ENCODE results near the gene PPEF1.
"Not testable (repeated sequence)": the region's sequence is repeated elsewhere in the genome, so short reads cannot be mapped to it uniquely, and the experiment has no call there.

The PPEF1 gene

GRCh38 chrX:18702362-18703195 lies 4.9 kb upstream of the PPEF1 start:
- DNase-seq: no peak

GRCh38 chrX:18709833-18710232 lies 2.4 kb downstream of the PPEF1 start:
- DNase-seq: no peak

- no peak for DNase-seq
Observed at GRCh38 chrX:18714910-18715309, 7.5 kb downstream of the PPEF1 start.

- no peak for DNase-seq
Observed at GRCh38 chrX:18719852-18720251, 12.4 kb downstream of the PPEF1 start.

GRCh38 chrX:18721683-18722499 lies 14.4 kb downstream of the PPEF1 start:
- DNase-seq: no peak

- no peak for DNase-seq
Observed at GRCh38 chrX:18722500-18723071, 15.1 kb downstream of the PPEF1 start.

- no peak for DNase-seq
Observed at GRCh38 chrX:18725310-18725943, 18.0 kb downstream of the PPEF1 start.

- no peak for DNase-seq
Observed at GRCh38 chrX:18733287-18733686, 25.8 kb downstream of the PPEF1 start.

GRCh38 chrX:18739609-18740008 lies 32.2 kb downstream of the PPEF1 start:
- DNase-seq: not testable (repeated sequence)

- DNase-seq: no peak
Observed at GRCh38 chrX:18748499-18748898, 41.1 kb downstream of the PPEF1 start.

- DNase-seq: no peak
Observed at GRCh38 chrX:18753631-18754030, 46.2 kb downstream of the PPEF1 start.

- no peak for DNase-seq
Observed at GRCh38 chrX:18755651-18756050, 48.2 kb downstream of the PPEF1 start.

GRCh38 chrX:18757956-18758932 lies 50.8 kb downstream of the PPEF1 start:
- no peak for DNase-seq

GRCh38 chrX:18761750-18762149 lies 54.3 kb downstream of the PPEF1 start:
- DNase-seq: no peak

- DNase-seq: not testable (repeated sequence)
Observed at GRCh38 chrX:18763106-18763505, 55.7 kb downstream of the PPEF1 start.

- no peak for DNase-seq
Observed at GRCh38 chrX:18769364-18769763, 61.9 kb downstream of the PPEF1 start.

- no peak for DNase-seq
Observed at GRCh38 chrX:18769812-18770573, 62.5 kb downstream of the PPEF1 start.

- DNase-seq: no peak
Observed at GRCh38 chrX:18789916-18790315, 82.5 kb downstream of the PPEF1 start.

- DNase-seq: no peak
Observed at GRCh38 chrX:18792828-18793227, 85.4 kb downstream of the PPEF1 start.

GRCh38 chrX:18793601-18794089 lies 86.2 kb downstream of the PPEF1 start:
- DNase-seq: no peak

- DNase-seq: no peak
Observed at GRCh38 chrX:18797141-18797540, 89.7 kb downstream of the PPEF1 start.
